Ammon's horn (tissue), 1 donor: Measurements from ENCODE around the gene FGF14.

Experiments used
- DNase-seq: peaks from one replicate; pipeline ENCODE4 v3.0.0-alpha.2; 2016; ENCODE audit warnings: low spot score

Gene FGF14

DNA sequence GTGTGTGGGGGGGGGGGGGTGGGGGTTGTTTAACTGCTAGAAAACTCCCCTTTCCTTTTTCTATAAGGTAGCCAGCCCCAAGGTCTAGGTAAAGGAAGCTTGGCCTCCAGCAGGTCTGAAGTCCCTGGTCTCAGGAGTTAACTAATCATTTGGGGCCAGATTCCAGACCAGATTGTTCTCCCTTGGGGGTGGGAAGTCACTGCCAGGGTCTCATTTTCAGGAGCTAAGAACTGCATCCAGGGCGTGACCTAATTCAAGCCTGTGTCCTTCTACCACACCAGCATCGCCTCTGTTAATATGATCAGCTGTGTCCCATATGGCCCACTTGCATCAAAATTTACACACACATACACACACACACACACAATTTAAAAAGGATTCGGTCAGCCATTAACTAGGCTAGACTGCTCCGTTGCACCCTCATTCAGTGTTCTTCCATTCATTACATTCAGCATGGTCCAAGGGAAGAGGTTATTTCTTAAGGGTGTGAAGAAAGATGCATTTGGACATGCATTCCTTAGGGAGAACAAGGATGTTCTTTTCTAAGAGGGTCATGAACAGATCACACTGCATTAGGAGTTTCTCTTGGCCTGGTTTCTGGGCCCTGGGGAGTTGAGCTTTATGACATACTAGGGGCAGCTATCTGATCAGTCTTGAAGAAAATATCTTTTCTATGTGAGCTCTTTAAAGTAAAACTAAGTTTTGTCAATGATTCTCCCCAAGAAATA, 91.0 kb downstream of the FGF14 start:
- DNase-seq = no peak

DNA sequence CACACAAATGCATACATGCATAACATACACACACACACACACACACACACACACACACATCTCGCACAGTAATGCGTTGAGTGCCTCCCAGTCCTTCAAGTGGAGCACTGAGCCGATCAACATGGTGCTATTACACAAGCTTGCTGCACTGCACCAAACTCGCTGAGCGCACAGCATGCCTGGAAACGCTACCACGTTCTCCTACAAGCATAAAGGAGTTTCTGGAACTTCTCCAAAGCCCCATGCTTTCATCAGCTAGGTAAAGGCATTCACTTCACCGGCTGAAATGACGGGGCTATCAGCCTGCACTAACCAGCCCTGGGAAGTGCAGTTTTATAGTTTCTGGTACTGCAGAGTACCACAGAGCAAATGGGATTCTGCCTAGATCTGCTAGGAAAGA, 92.7 kb downstream of the FGF14 start:
- peak; percentile 59 for DNase-seq

DNA sequence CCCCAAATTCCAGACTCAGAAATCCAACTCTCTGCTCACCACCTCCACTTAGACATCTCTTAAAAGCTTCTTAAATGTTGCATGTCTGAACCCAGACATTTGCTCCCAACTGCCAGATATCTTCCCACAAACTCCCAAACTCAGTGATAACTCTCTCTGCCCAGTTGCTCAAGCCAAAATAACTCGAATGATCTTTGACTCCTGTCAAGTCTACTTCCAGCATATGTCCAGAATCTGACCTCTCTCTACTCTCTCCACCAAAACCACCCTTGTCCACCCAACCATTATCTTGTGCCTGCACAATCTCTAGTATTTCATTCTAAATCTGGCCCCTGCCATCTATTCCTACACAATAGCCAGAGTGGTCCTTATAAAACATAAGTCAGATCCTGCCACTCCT, 99.3 kb downstream of the FGF14 start:
- no peak for DNase-seq

DNA sequence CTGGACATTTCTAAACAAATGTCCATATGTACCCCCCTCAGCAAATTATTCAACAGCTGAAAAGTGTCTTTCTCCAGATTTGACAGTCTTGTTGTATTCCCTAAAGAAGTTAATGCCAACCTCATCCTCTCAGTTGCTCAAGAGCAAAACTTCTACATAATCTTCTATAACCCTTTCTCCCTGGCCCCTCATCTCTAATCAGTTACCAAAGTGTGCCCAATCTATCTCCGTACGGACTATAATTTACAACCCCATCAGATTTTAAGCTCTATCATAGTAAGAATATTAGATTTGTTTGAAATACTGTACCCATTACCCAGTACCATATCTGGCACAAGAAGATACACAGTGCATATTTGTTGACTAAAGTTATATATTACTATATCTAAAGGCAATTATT, 101.5 kb downstream of the FGF14 start:
- no peak for DNase-seq

DNA sequence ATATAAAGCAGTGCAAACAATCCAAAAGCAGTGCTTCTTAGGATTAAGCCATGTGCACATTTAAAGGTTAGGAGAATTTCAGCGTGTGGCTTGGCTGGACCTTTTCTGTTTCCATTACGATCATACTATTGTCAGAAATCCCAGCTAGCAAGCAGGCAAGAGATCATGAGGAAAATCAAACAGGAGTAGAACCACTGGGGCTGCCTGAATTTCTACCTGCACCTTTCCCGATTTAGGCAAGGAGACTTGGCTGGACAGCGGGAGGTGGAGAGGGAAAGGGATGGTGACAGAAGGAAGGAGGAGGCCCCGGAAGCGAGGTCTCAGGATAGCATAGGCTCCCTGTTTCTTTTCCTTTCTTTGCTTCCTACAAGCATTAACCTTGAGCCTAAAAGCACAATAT, 102.5 kb downstream of the FGF14 start:
- DNase-seq = no peak

DNA sequence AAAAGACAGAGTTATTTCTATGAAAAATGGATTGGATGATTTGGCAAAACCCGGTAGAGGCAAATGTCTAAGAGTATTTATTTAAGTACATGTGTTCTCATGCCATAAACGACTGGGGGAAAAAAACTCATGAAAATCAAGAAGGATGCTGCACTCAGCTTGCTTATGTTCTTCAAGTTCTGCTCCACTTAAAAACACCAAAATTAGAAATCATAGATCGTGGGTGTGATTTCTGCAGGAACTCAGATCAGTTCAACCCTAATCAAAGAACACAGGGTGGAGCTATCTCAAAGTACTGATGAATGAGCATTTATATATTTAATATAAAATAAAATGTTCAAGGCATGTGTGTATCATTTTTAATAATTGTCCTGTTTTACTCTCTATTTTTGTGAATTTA, 103.8 kb downstream of the FGF14 start:
- no peak for DNase-seq

DNA sequence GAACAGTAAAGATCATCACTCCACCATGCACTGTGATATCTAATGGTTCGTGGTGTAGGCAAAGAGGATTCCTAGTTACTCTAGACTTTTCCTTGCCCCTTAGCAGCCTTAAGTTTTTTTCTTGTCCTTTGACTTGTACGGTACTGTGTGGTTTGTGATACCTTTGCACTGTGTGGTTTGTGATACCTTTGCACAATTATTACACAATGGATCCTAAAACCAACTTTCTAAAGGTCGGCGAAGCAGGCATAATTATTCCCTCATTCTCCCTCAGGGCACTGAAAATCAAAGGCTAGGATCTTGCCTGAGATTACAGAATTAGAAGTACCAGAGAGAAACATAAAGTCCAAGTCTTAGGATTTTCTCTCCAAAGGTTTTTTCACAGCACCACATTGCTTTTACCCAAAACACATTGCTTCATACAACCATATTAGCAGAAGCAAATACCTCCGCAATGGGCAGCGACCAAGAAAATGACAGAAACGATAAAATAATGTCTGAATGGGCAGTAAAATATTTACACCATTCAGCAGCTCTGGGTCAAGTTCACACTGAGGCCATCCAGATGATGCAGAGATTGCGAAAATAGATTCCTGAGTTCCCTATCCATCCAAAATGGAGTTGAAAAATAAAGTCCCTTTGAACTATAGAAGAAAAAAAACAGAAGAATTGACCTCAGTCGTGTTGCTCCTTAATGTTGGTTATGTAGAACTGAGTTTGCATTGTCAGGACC, 106.4 kb downstream of the FGF14 start:
- no peak for DNase-seq

DNA sequence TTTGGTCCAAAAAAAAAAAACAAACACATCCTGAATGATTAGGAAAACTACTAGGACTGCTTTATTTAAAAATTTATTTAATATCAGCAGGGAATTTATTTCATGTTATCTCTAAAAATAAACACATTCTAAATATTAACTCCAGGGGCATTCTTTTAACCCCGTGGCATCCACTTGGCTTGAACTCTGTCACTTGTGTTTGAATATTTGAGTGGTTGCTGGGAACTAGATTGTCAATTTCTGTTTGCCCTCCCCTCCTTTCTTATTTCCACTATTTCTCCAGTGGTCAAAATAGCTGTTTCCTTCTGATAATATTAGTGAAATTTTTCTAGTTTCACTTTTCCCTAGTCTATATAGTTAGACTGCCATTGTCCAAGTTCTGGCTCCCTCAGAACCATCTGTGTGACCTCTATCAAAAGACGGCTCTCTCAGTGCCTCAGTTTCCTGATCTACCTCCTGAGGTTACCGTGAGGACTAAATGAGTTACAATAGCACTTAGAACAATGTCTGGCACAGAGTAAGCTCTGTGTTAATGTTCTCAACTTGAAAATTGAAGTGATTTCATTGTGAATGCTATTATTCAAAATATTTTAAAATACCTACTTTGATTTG, 107.3 kb downstream of the FGF14 start:
- no peak for DNase-seq

DNA sequence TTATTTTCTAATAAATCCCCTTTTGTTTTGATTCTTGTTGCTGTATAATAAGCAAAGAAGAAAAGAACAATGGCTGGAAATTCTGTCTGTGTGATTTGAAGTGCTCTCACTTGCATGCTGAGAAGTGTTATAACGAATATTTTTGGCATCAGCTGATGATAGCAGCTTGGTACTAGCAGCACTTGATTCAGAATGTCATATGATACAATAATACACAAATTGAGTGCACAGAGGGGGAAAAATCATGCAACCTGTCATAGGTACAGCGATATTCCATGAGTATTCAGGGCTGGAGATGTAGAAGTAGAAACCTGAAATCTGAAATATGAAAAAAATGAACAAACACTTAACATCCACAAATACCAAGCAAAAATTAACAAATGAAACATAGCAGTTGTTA, 108.1 kb downstream of the FGF14 start:
- DNase-seq = peak; percentile 47

DNA sequence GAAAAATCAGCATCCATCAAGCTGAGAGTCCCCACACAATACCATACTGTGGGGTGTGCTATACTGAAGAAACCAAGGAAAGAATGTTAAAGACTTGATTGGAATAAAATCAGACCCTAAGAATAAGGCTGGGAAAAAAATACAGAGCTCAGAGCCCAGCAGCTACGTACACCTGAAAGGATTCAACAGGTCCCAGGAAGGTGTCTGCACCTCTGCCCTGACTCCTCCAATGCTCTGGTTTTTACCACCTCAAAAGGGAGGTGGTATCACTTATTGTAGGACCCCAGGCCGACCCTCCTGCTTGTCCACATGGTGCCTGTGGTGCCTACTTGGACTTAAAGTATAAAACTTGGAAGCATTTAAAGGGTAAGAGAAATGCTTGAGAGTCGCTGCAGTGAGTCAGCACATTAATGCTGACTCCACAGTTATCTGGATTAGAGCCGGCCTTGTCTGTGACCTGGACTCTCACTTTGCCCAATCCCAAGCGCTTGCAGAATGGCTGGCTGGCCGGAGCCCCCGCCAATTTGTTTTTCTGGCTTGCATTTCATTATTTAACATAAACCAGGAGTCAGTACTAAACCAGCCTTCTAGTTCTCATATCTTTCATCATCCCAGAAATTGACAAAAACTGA, 110.1 kb downstream of the FGF14 start:
- no peak for DNase-seq

DNA sequence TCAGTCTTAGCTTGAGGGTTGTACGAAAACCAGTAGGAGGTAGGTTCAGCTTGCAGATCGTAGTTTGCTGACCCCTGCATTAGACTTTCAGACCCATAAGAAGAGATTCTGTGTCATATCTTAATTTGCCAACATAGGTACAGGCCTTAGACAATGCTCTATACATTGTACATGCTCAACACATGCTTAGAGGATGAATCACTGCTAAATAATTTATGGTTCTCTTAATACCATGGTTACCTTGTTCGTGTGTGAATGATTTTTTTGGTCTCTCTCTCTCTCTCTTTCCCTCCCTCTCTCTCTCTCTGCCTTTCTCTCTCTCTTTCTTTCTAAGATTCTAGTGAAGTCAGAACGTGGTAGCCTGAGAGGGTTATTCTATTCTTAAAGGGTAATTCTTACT, 112.2 kb downstream of the FGF14 start:
- DNase-seq = no peak

DNA sequence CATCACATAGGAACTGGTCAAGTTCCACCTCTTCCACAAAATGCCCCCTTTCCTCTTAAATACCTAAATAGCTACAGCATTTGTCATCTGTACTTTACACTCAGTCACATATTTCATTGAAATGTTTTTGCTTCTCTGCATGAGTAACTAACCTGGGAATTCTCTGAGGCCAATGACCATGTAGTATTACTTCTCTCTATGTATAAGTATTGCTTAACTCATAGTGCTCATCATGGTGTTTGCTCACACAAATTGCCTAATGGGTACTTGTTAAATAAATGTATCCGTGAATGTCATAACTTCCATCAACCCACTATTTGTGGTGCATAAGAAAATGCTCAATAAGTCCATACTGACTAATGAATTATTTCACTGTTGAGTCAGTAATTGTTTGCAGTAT, 115.5 kb downstream of the FGF14 start:
- DNase-seq = no peak

DNA sequence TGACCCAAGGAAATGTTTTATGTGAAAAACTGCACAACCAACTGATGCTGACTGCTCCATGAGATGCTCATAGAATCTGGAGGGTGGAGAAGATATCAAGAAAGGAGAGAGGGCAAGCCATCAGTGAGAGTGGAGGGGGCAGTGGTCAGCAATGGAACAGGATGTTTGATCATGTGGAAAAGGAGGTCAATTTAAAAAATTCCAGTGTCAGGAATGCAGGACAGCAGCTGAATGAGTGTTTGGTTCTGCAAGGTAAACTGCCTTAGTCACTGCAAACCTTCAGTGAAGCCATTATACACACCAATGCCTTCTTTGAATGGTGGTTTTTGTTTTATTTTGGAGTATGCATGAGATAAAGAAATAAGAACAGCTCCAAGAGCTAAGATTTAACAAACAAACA, 121.5 kb downstream of the FGF14 start:
- DNase-seq = no peak

DNA sequence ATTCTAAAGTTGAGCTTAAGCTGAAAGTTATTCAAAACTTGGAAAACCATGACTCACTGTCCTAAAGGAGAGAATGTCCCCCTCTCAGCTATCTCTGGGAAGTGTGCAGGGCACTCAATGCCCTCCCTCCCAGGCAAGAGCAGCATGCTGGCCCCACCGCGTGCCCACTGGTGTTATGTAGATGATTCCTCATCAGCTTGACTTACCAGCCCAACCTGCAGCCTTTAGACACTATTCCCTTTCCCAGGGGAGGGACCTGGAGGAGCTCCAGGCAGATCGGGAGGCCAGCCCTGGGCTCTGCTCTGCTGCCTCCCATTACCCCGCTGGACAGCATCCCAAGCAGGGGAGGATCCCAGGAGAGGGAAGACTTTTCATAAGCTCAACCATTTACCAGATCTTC, 124.6 kb downstream of the FGF14 start:
- no peak for DNase-seq

DNA sequence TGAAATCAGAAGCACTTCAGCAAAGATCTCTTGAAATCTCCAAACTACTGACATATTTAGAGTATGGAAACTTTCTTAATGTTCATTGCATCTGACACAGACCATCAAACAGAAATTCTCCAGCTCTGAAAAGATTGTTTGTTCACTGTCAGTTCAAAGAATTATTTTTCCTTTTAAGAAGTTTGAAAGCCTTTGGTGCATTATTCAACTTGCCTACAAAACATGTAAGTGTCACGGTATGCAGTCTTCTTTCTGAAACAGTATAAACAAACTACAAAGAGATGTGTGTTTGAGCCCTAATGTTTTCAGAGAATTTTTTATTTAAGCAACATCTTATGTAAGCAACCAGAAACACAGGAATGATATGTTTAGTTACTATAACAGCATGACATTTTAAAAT, 125.4 kb downstream of the FGF14 start:
- DNase-seq = no peak

DNA sequence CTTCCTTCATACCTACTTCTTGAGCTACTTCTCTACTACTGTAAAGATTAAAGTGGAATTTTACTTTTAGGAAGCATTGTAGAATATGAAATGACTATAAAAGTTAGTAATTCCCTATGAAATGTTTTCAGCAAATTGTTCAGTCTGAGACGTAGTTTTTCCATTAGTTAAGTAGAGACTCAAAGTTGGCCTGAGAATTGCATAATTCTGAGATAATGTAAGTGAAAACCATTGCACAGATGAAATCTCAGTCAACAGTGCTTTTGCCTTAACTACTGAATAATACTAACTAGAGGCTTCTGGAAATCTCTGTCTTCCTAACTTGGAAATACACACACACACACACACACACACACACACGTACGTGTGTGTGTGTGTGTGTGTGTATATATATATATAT, 125.9 kb downstream of the FGF14 start:
- no peak for DNase-seq

DNA sequence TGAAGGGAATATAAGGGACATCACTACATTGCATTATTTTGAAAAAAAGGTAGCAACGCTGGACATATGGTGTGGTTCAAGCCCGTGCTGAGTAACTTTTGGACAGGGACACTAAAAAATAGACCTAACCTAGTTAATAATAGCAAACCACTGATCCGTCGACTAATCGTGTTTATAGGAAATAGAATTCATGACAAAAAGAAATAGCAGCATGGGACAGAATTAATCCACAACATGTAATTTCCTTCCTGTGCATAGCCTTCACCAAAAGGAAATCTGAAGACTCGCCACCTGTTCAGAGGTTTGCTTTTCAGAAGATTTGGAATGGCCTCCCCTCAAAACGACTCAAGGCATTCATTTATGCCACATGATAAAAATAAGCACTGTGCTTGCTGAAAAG, 128.7 kb downstream of the FGF14 start:
- DNase-seq = no peak

DNA sequence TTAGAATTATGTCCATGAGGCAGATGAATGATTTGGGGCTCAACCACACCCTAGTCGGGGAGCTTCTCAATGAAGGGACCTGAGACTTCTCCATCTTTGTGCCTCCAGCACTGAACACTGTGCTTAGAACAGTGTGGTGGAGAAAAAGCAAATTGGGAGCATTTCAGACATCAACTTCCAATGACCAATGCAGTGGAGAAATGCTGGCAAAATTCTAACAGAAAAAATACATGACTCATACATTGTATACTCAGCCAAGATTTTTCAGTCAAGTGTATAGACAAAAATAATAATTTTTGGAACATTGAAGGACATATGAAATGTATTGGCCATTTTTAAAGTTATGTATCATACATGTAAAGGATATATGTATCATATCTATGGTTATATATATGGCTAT, 134.7 kb downstream of the FGF14 start:
- no peak for DNase-seq

DNA sequence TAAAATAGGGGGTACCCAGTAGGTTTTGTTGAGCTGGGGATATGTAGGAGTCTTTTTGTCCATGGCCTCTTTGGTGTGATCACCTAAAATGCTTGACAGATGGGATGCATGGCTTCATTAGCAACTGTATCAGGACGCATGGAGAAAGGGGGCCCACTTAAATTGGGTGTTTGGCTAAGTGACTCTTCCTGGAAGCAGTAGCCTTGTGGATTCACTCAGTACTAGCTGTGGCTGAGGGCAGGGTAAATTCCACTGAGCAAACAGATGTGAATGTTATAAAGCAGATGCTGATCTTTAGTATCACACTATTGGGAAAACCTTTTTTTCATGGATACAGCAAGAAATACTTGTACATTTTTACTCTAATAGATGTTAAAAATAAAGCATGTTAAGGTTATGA, 140.0 kb downstream of the FGF14 start:
- DNase-seq = no peak

DNA sequence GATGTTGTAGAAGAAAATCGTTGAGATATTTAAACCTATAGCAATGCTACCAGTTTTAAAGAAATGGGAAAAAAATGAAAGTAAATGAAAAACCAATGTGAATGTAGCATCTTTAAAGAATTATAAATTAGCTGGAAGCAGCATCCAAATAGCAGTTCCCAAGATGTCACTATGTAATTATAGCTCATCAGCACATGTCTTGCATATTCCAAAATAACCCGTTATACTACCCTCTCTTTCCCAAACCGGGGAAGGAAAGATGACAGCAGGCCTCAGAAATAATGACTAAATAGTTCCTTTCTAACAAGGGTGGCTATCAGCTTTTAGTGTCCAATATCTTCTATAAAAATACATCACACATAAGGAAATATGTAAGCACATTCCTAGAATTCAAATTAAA, 140.5 kb downstream of the FGF14 start:
- DNase-seq = no peak

DNA sequence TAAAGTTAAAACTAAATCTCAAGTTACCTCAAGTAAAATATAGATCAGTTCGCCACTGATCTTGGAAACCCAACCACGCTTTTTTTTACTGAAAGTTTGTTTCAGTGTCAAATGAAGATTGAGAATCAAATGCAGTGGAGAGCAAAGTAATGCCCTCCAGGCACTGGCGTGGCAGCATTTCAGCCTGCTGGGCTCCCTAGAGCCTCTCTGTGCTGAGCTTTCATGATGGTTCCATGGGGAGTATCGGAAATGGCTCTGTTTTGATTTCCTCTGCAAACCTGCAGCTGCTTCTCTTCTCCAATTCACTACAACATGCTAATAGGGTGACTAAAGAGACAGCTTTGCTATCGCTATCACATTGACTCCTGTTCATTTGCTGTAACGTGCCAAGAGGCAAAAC, 141.6 kb downstream of the FGF14 start:
- DNase-seq = peak; percentile 8

DNA sequence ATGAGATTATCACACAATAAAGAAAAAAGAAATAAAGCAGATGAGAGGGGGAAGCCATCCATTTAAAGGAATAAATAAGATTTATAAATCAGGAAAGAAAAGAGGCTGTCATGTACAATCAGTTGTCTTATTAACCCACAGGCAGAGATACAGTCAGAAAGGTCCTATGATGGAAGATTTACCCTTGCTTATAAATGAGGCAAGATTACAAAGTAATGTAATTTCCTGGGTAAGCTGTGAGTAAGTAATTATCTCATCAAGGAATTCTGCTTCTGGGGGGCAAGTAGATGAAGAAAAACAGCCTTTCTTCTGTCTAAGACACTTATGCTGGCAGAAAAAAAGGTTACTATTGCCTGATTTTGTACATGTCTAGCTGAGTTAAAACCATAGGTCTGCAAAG, 146.4 kb downstream of the FGF14 start:
- no peak for DNase-seq

DNA sequence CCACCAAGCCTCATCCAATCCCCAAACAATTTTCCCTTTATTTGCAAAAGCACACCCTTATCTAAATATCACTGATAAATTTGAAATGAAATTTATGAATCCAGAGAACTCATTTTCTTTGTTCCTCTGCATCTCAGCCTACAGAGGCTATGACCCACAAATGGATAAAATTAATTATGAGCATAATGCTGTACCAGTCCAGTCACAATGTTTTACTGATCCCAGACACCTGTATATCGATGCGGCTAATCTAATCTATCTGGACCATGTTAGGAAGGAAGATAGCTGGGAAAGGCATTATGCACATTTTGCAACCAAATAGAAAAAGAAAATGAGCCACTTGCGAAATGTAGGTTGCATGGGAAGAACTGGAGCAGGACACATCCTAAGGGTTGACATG, 150.0 kb downstream of the FGF14 start:
- DNase-seq = no peak
